Smooth muscle cell (in vitro differentiated cells): ENCODE measurements around the gene B9D2. TPM values are rescaled to one million over a fixed set of nuclear protein-coding genes. Genes with fewer than 3 reads are reported as not detected.
A peak's percentile ranks its signal among the peaks of the same experiment; 100 is the strongest.

Experiments used
- DNase-seq: peaks from one replicate; lab custom pipeline; 2025; ENCODE audit not compliant: unreplicated experiment; lab: John Stamatoyannopoulos, UW
- H2AFZ ChIP-seq: fragments of 200-600 bp; sonication (generic); 2 replicates; pipeline ENCODE4 v1.6.0; 2016; ENCODE audit warnings: antibody characterized with exemption, low read depth, mild to moderate bottlenecking
- H3F3A ChIP-seq: fragments of 200-600 bp; sonication (generic); 2 replicates; pipeline ENCODE4 v1.6.0; 2017; ENCODE audit warnings: antibody characterized with exemption, low read depth
- H3K27ac ChIP-seq: fragments of 200-600 bp; sonication (generic); 2 replicates; pipeline ENCODE4 v1.5.1; 2016; ENCODE audit warnings: low read depth, mild to moderate bottlenecking
- H3K27me3 ChIP-seq: fragments of 200-600 bp; sonication (generic); 2 replicates; pipeline ENCODE4 v1.6.1; 2016; ENCODE audit warnings: low read depth, mild to moderate bottlenecking
- H3K36me3 ChIP-seq: fragments of 200-600 bp; sonication (generic); 2 replicates; pipeline ENCODE4 v1.5.1; 2016; ENCODE audit warnings: low read depth
- H3K4me1 ChIP-seq: fragments of 200-600 bp; sonication (generic); 2 replicates; pipeline ENCODE4 v1.5.1; 2016; ENCODE audit warnings: low read depth
- H3K4me2 ChIP-seq: fragments of 200-600 bp; sonication (generic); 2 replicates; pipeline ENCODE4 v1.6.0; 2016; ENCODE audit warnings: mild to moderate bottlenecking
- H3K4me3 ChIP-seq: fragments of 200-600 bp; sonication (generic); 2 replicates; pipeline ENCODE4 v1.5.1; 2016; ENCODE audit warnings: mild to moderate bottlenecking
- H3K79me2 ChIP-seq: fragments of 200-600 bp; sonication (generic); 2 replicates; pipeline ENCODE4 v1.6.0; 2016; ENCODE audit warnings: low read depth, mild to moderate bottlenecking
- H3K9ac ChIP-seq: fragments of 200-600 bp; sonication (generic); 2 replicates; pipeline ENCODE4 v1.6.0; 2016; ENCODE audit warnings: low read depth
- H3K9me3 ChIP-seq: fragments of 200-600 bp; sonication (generic); replicated peaks from 2 replicates; pipeline ENCODE4 v1.5.1; 2016; ENCODE audit warnings: low read depth
- H4K20me1 ChIP-seq: fragments of 200-600 bp; sonication (generic); 2 replicates; pipeline ENCODE4 v1.6.0; 2016; ENCODE audit warnings: low read depth
- CTCF ChIP-seq: fragments of 200-600 bp; sonication (generic); IDR thresholded peaks from 2 replicates; pipeline ENCODE4 v1.5.1; 2017; ENCODE audit warnings: borderline replicate concordance, mild to moderate bottlenecking, antibody characterized with exemption; ENCODE audit not compliant: insufficient read depth, poor library complexity, severe bottlenecking
- WGBS: methylation state at CpG from one replicate; pipeline ENCODE4 v1.1.7; 2016; ENCODE audit warnings: low lambda C conversion rate; 5-methylcytosine and 5-hydroxymethylcytosine counted together
- polyA plus RNA-seq: library from polyadenylated mRNA; unstranded; fragments of >200 nt; fragmentation: Nextera tagmentation; extraction: Ambion mirVana; gene quantifications from 2 replicates; pipeline ENCODE4 v1.2.1, GENCODE V29; 2016
- total RNA-seq: library from RNA; depleted of rRNA; stranded (reverse); fragments of >200 nt; gene quantifications from 2 replicates; pipeline ENCODE4 v1.2.3, GENCODE V29; 2014

B9D2 gene
- total and polyA plus RNA-seq, 2 experiments from 2014 or later = 1.6 to 12.2 TPM

GRCh38 chr19:41311613-41312012 lies 52.3 kb downstream of the B9D2 start:
- H3K4me2 ChIP-seq = peak overlapping the region; percentile 84
- H3K79me2 ChIP-seq = peaks cover 46% of the 10 kb centered on the region
- no peaks in the 10 kb centered on the region for H3K27me3 ChIP-seq
- peaks cover 37% of the 10 kb centered on the region for H3F3A ChIP-seq
- no peak for TF ChIP-seq CTCF
- no peak overlapping the region for H2AFZ ChIP-seq
- 77% methylated on average over 8 of the region's 8 CpGs for WGBS
- peaks cover 34% of the 10 kb centered on the region for H4K20me1 ChIP-seq
- peaks cover 17% of the 10 kb centered on the region for H3K4me1 ChIP-seq
- no peaks in the 10 kb centered on the region for H3K9me3 ChIP-seq
- peak overlapping the region; percentile 89 for H3K27ac ChIP-seq
- DNase-seq = no peak
- peak overlapping the region; percentile 72 for H3K4me3 ChIP-seq
- H3K36me3 ChIP-seq = no peaks in the 10 kb centered on the region
- no peak overlapping the region for H3K9ac ChIP-seq

- H3K4me2 ChIP-seq = peak overlapping the region; percentile 84
- no peak for DNase-seq
- WGBS = 66% methylated on average over 5 of the region's 5 CpGs
- no peak overlapping the region for H2AFZ ChIP-seq
- H3K27me3 ChIP-seq = no peaks in the 10 kb centered on the region
- peak overlapping the region; percentile 88 for H3K9ac ChIP-seq
- peaks cover 43% of the 10 kb centered on the region for H3K79me2 ChIP-seq
- peak overlapping the region; percentile 89 for H3K27ac ChIP-seq
- H4K20me1 ChIP-seq = peaks cover 29% of the 10 kb centered on the region
- H3K36me3 ChIP-seq = no peaks in the 10 kb centered on the region
- peaks cover 39% of the 10 kb centered on the region for H3F3A ChIP-seq
- TF ChIP-seq CTCF = no peak
- peaks cover 17% of the 10 kb centered on the region for H3K4me1 ChIP-seq
- no peaks in the 10 kb centered on the region for H3K9me3 ChIP-seq
- H3K4me3 ChIP-seq = peak overlapping the region; percentile 72
Measured at GRCh38 chr19:41311072-41311471, 52.9 kb downstream of the B9D2 start.

GRCh38 chr19:41310033-41310831 lies 53.7 kb downstream of the B9D2 start, which contains the start of gene CCDC97:
CCDC97 (plus strand) TSS chr19:41310172; CDS start chr19:41310311, 139 bp downstream.
- Histone ChIP-seq H3K36me3 (peaks cover 4% of the 10 kb centered on the region), H3K27ac (peak within 1 kb of the TSS; percentile 89), H3K4me1 (peaks cover 17% of the 10 kb centered on the region), H3K4me2 (peak within 1 kb of the TSS; percentile 84), H3K9ac (peak within 1 kb of the TSS; percentile 88), H3F3A (peaks cover 41% of the 10 kb centered on the region), H2AFZ (peak within 1 kb of the TSS; percentile 31), H3K79me2 (peaks cover 34% of the 10 kb centered on the region), H4K20me1 (peaks cover 22% of the 10 kb centered on the region), H3K4me3 (peak within 1 kb of the TSS; percentile 72), H3K27me3 (no peaks in the 10 kb centered on the region), H3K9me3 (no peaks in the 10 kb centered on the region)
- DNase-seq = peak; percentile 72
- under 1% methylated on average over 35 of the region's 47 CpGs for WGBS
- no peak for TF ChIP-seq CTCF
